Measurements from ENCODE around the gene INPP5D. TPM values are rescaled to one million over a fixed set of nuclear protein-coding genes. Genes with fewer than 3 reads are reported as not detected.

INPP5D gene
- polyA plus RNA-seq, 1 of the 3 experiments (the other 2 are of a cell fraction): 1.3 TPM

GRCh38 chr2:233218836-233219235 lies 158.7 kb downstream of the INPP5D start:
- H3K9me3 ChIP-seq: no peaks in the 10 kb centered on the region
- H3K79me2 ChIP-seq (ENCODE audit: insufficient read depth): no peaks in the 10 kb centered on the region
- no peak overlapping the region for H2AFZ ChIP-seq (ENCODE audit: low read depth)
- no peak for DNase-seq
- H3K9me2 ChIP-seq: no peaks in the 10 kb centered on the region
- peaks cover 6% of the 10 kb centered on the region; the same call in 1 of the 2 replicates for H3K27me3 ChIP-seq (ENCODE audit: insufficient read depth)
- H3K27ac ChIP-seq (ENCODE audit: low read depth in 2 of 2, low read length in 1 of 2): no peak overlapping the region
- no peak overlapping the region for H3K4me3 ChIP-seq (ENCODE audit: low read depth in 2 of 2, low read length in 1 of 2)
- no peak overlapping the region for H3K9ac ChIP-seq
- no peaks in the 10 kb centered on the region for H4K20me1 ChIP-seq (ENCODE audit: insufficient read depth)
- POLR2A ChIA-PET: no interaction called here
- H3K4me1 ChIP-seq (ENCODE audit: control insufficient read depth in 1 of 2, insufficient read depth in 2 of 2, low read depth in 1 of 2, low read length in 1 of 2): no peaks in the 10 kb centered on the region; a peak in 1 of 4 replicates
- no peak for TF ChIP-seq JUND (IDR thresholded peaks at IDR 0.05)
- no peak for TF ChIP-seq RAD21 (IDR thresholded peaks at IDR 0.05; ENCODE audit: low read length)
- no peak for TF ChIP-seq CHD2 (IDR thresholded peaks at IDR 0.05; ENCODE audit: low read length, partially characterized antibody)
- TF ChIP-seq GABPA (IDR thresholded peaks at IDR 0.05; ENCODE audit: low read depth): no peak
- TF ChIP-seq, protein P1, sequence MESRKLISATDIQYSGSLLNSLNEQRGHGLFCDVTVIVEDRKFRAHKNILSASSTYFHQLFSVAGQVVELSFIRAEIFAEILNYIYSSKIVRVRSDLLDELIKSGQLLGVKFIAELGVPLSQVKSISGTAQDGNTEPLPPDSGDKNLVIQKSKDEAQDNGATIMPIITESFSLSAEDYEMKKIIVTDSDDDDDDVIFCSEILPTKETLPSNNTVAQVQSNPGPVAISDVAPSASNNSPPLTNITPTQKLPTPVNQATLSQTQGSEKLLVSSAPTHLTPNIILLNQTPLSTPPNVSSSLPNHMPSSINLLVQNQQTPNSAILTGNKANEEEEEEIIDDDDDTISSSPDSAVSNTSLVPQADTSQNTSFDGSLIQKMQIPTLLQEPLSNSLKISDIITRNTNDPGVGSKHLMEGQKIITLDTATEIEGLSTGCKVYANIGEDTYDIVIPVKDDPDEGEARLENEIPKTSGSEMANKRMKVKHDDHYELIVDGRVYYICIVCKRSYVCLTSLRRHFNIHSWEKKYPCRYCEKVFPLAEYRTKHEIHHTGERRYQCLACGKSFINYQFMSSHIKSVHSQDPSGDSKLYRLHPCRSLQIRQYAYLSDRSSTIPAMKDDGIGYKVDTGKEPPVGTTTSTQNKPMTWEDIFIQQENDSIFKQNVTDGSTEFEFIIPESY (IDR thresholded peaks at IDR 0.05; ENCODE audit: borderline replicate concordance, low read depth): no peak
- TF ChIP-seq GATA2 (CRISPR knock-in tag; IDR thresholded peaks at IDR 0.05): no peak
- TF ChIP-seq PBX3 (IDR thresholded peaks at IDR 0.05): no peak
- no peak for TF ChIP-seq POLR2AphosphoS5 (IDR thresholded peaks at IDR 0.05; ENCODE audit: low read depth, low read length)
- no peak for TF ChIP-seq TAF1 (IDR thresholded peaks at IDR 0.05; ENCODE audit: borderline replicate concordance, low read depth, low read length)
- TF ChIP-seq TEAD4 (IDR thresholded peaks at IDR 0.05; ENCODE audit: borderline replicate concordance, insufficient read depth): no peak
- TF ChIP-seq USF1 (IDR thresholded peaks at IDR 0.05; ENCODE audit: borderline replicate concordance, low read depth): no peak
- CTCF ChIA-PET: interaction anchor here (1.1 to 1.4 kb wide), 2 partner anchors 12 to 32 kb away, joined by 3 read pairs; partner anchors contain the start of gene ATG16L1
- H3K4me2 ChIP-seq: no peak overlapping the region
- WGBS (ENCODE audit: low lambda C conversion rate): 70% methylated on average over 4 of the region's 6 CpGs
- H3K36me3 ChIP-seq (replicated peaks in 1 of 2; ENCODE audit: control insufficient read depth in 1 of 2, insufficient read depth in 2 of 2, low read length in 1 of 2): no peaks in the 10 kb centered on the region
- H3F3A ChIP-seq (replicated peaks; ENCODE audit: insufficient read depth): no peaks in the 10 kb centered on the region

DNA sequence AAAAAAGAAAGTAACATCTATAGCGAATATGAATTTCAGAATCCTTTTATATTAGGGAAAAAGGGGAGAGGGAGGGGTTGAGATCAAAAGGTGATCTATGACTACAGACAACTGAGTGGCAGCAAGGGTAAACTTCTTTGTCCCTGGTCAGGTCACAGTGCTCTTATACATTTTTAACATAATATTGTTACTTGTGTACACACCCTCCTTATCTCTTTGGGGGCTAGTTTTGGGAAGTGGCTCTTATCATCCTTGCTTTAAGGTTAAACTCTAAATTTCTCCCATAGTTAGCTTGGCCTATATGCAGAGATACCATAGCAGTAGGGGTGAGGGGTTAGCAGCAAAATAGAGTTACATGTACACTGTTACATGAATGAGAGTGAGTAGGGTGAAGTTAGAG lies 159.7 kb downstream of the INPP5D start:
- H2AFZ ChIP-seq (ENCODE audit: low read depth): no peak overlapping the region
- no peaks in the 10 kb centered on the region for H3K9me2 ChIP-seq
- no peaks in the 10 kb centered on the region for H3K36me3 ChIP-seq (replicated peaks in 1 of 2; ENCODE audit: control insufficient read depth in 1 of 2, insufficient read depth in 2 of 2, low read length in 1 of 2)
- H3K9me3 ChIP-seq: no peaks in the 10 kb centered on the region
- H3F3A ChIP-seq (replicated peaks; ENCODE audit: insufficient read depth): no peaks in the 10 kb centered on the region
- H3K4me1 ChIP-seq (ENCODE audit: control insufficient read depth in 1 of 2, insufficient read depth in 2 of 2, low read depth in 1 of 2, low read length in 1 of 2): no peaks in the 10 kb centered on the region; a peak in 1 of 4 replicates
- no peak overlapping the region for H3K4me2 ChIP-seq
- no peak overlapping the region for H3K4me3 ChIP-seq (ENCODE audit: low read depth in 2 of 2, low read length in 1 of 2)
- TF ChIP-seq USF2 (IDR thresholded peaks at IDR 0.05; ENCODE audit: borderline replicate concordance, low read depth, low read length): no peak
- TF ChIP-seq, protein P1 (IDR thresholded peaks at IDR 0.05; ENCODE audit: borderline replicate concordance, low read depth): no peak
- TF ChIP-seq FOXM1 (IDR thresholded peaks at IDR 0.05; ENCODE audit: low read depth): no peak
- no peaks in the 10 kb centered on the region for H3K79me2 ChIP-seq (ENCODE audit: insufficient read depth)
- H3K27ac ChIP-seq (ENCODE audit: low read depth in 2 of 2, low read length in 1 of 2): no peak overlapping the region
- no peak for DNase-seq
- peaks cover 6% of the 10 kb centered on the region; the same call in 1 of the 2 replicates for H3K27me3 ChIP-seq (ENCODE audit: insufficient read depth)
- WGBS (ENCODE audit: low lambda C conversion rate): 88% methylated on average over 1 of the region's 1 CpG
- no peak overlapping the region for H3K9ac ChIP-seq
- H4K20me1 ChIP-seq (ENCODE audit: insufficient read depth): no peaks in the 10 kb centered on the region
- ChIA-PET POLR2A (no interaction called here), CTCF (no interaction called here)
